HEK293T (cell line): Measurements from ENCODE around the gene MAP7.

ENCODE experiments used
- BHLHE40 ChIP-seq: fragments of 450-650 bp; IDR thresholded peaks from 2 replicates; pipeline ENCODE4 v1.6.1; 2016; ENCODE audit warnings: mild to moderate bottlenecking, moderate library complexity, borderline replicate concordance
- ELF4 ChIP-seq: fragments of 450-650 bp; IDR thresholded peaks from 2 replicates; pipeline ENCODE4 v1.6.1; 2017; ENCODE audit warnings: antibody characterized with exemption
- FOXK2 ChIP-seq: fragments of 450-650 bp; IDR thresholded peaks from 2 replicates; pipeline ENCODE4 v1.6.1; 2016; ENCODE audit warnings: mild to moderate bottlenecking
- L3MBTL2 ChIP-seq: fragments of 450-650 bp; conservative IDR thresholded peaks from 2 replicates; pipeline ENCODE4 v1.6.1; 2016; ENCODE audit warnings: mild to moderate bottlenecking
- LEF1 ChIP-seq: fragments of 450-650 bp; IDR thresholded peaks from 2 replicates; pipeline ENCODE4 v1.6.1; 2017; ENCODE audit warnings: mild to moderate bottlenecking, borderline replicate concordance
- SP1 ChIP-seq: fragments of 450-650 bp; IDR thresholded peaks from 2 replicates; pipeline ENCODE4 v1.6.1; 2017
- TARDBP ChIP-seq: fragments of 450-650 bp; IDR thresholded peaks from 2 replicates; pipeline ENCODE4 v1.6.1; 2016

DNA sequence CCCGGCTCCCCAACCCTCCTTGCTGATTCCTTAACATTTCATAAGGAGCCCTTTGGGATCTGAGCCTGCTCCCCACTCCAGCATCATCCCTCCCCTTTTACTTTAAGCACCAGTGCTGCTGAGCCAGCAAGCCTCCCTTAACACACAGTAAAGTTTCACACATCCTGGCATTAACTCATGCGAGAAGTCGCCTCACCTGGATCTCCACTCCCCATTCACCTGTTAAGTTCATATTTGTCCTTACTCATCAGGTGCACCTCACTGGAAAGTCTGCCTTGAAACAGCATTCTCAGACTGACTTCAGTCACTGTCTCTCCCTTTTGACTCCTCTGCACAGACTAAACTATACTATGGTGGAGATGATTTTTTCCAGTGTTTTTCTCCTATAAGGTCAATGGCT lies 47.8 kb upstream of the MAP7 start:
- TF ChIP-seq FOXK2: no peak
- TF ChIP-seq TARDBP: no peak
- no peak for TF ChIP-seq ELF4
- no peak for TF ChIP-seq L3MBTL2
- TF ChIP-seq SP1: no peak
- no peak for TF ChIP-seq BHLHE40
- no peak for TF ChIP-seq LEF1
